ENCODE measurements around the gene SHLD2. TPM values are rescaled to one million over a fixed set of nuclear protein-coding genes. Genes with fewer than 3 reads are reported as not detected.
A peak's percentile ranks its signal among the peaks of the same experiment; 100 is the strongest.
"Not testable (repeated sequence)": the region's sequence is repeated elsewhere in the genome, so short reads cannot be mapped to it uniquely, and the experiment has no call there.

The SHLD2 gene
- total RNA-seq, 2 experiments from 2014 or later: 32.2 to 32.6 TPM

- POLR2A ChIA-PET; H3K9me3 Mint-ChIP-seq; H3K27me3 Mint-ChIP-seq; H3K4me1 Mint-ChIP-seq (ENCODE audit: low read depth); H3K27ac Mint-ChIP-seq; H3K36me3 Mint-ChIP-seq; H3K4me3 Mint-ChIP-seq; DNase-seq; intact Hi-C loops (cut with micrococcal nuclease); CTCF ChIA-PET: not testable (repeated sequence)
These were observed 67.8 kb downstream of the SHLD2 start for GRCh38 chr10:87162703-87163293.

- CTCF ChIA-PET; H3K36me3 Mint-ChIP-seq; H3K27me3 Mint-ChIP-seq; H3K4me3 Mint-ChIP-seq; intact Hi-C loops (cut with micrococcal nuclease); POLR2A ChIA-PET; H3K4me1 Mint-ChIP-seq (ENCODE audit: low read depth); H3K27ac Mint-ChIP-seq; H3K9me3 Mint-ChIP-seq; DNase-seq: not testable (repeated sequence)
These were observed 68.4 kb downstream of the SHLD2 start for GRCh38 chr10:87163414-87163813.

- H3K4me1 Mint-ChIP-seq (ENCODE audit: low read depth); H3K36me3 Mint-ChIP-seq; H3K9me3 Mint-ChIP-seq; H3K4me3 Mint-ChIP-seq; DNase-seq; intact Hi-C loops (cut with micrococcal nuclease); CTCF ChIA-PET; H3K27ac Mint-ChIP-seq; H3K27me3 Mint-ChIP-seq; POLR2A ChIA-PET: not testable (repeated sequence)
These were observed 74.9 kb downstream of the SHLD2 start for GRCh38 chr10:87169857-87170256.

GRCh38 chr10:87170705-87171104 lies 75.7 kb downstream of the SHLD2 start:
- POLR2A ChIA-PET; H3K27ac Mint-ChIP-seq; CTCF ChIA-PET; H3K9me3 Mint-ChIP-seq; H3K27me3 Mint-ChIP-seq; DNase-seq; H3K36me3 Mint-ChIP-seq; H3K4me3 Mint-ChIP-seq; H3K4me1 Mint-ChIP-seq (ENCODE audit: low read depth); intact Hi-C loops (cut with micrococcal nuclease): not testable (repeated sequence)

- H3K9me3 Mint-ChIP-seq; H3K4me3 Mint-ChIP-seq; H3K4me1 Mint-ChIP-seq (ENCODE audit: low read depth); H3K36me3 Mint-ChIP-seq; H3K27me3 Mint-ChIP-seq; H3K27ac Mint-ChIP-seq; DNase-seq; intact Hi-C loops (cut with micrococcal nuclease); POLR2A ChIA-PET; CTCF ChIA-PET: not testable (repeated sequence)
These were observed 76.7 kb downstream of the SHLD2 start for GRCh38 chr10:87171670-87172069.

- H3K4me3 Mint-ChIP-seq; intact Hi-C loops (cut with micrococcal nuclease); H3K9me3 Mint-ChIP-seq; H3K27ac Mint-ChIP-seq; DNase-seq; CTCF ChIA-PET; H3K27me3 Mint-ChIP-seq; POLR2A ChIA-PET; H3K4me1 Mint-ChIP-seq (ENCODE audit: low read depth); H3K36me3 Mint-ChIP-seq: not testable (repeated sequence)
These were observed 77.2 kb downstream of the SHLD2 start for GRCh38 chr10:87172178-87172577.

- POLR2A ChIA-PET; CTCF ChIA-PET; H3K9me3 Mint-ChIP-seq; intact Hi-C loops (cut with micrococcal nuclease); H3K4me3 Mint-ChIP-seq; H3K27me3 Mint-ChIP-seq; H3K27ac Mint-ChIP-seq; DNase-seq; H3K4me1 Mint-ChIP-seq (ENCODE audit: low read depth): not testable (repeated sequence)
- peaks cover 15% of the 10 kb centered on the region for H3K36me3 Mint-ChIP-seq
These were observed 82.6 kb downstream of the SHLD2 start for GRCh38 chr10:87177587-87177986.

GRCh38 chr10:87184421-87184820 lies 89.4 kb downstream of the SHLD2 start:
- H3K9me3 Mint-ChIP-seq: peaks cover 10% of the 10 kb centered on the region
- H3K4me3 Mint-ChIP-seq; H3K27ac Mint-ChIP-seq; intact Hi-C loops (cut with micrococcal nuclease); CTCF ChIA-PET; DNase-seq; H3K27me3 Mint-ChIP-seq; H3K4me1 Mint-ChIP-seq (ENCODE audit: low read depth); POLR2A ChIA-PET: not testable (repeated sequence)
- H3K36me3 Mint-ChIP-seq: peaks cover 57% of the 10 kb centered on the region

GRCh38 chr10:87186016-87186415 lies 91.0 kb downstream of the SHLD2 start:
- intact Hi-C loops (cut with micrococcal nuclease); H3K4me3 Mint-ChIP-seq; H3K27ac Mint-ChIP-seq; POLR2A ChIA-PET; H3K27me3 Mint-ChIP-seq; CTCF ChIA-PET; DNase-seq; H3K4me1 Mint-ChIP-seq (ENCODE audit: low read depth): not testable (repeated sequence)
- Mint-ChIP-seq H3K9me3 (peaks cover 10% of the 10 kb centered on the region), H3K36me3 (peaks cover 57% of the 10 kb centered on the region)

- DNase-seq; POLR2A ChIA-PET; CTCF ChIA-PET; intact Hi-C loops (cut with micrococcal nuclease); H3K4me3 Mint-ChIP-seq; H3K27me3 Mint-ChIP-seq; H3K4me1 Mint-ChIP-seq (ENCODE audit: low read depth); H3K27ac Mint-ChIP-seq: not testable (repeated sequence)
- Mint-ChIP-seq H3K36me3 (peaks cover 53% of the 10 kb centered on the region), H3K9me3 (peaks cover 10% of the 10 kb centered on the region)
These were observed 92.6 kb downstream of the SHLD2 start for GRCh38 chr10:87187573-87187972.

GRCh38 chr10:87191841-87192240 lies 96.8 kb downstream of the SHLD2 start:
- H3K4me1 Mint-ChIP-seq (ENCODE audit: low read depth); CTCF ChIA-PET; H3K9me3 Mint-ChIP-seq; POLR2A ChIA-PET; H3K27me3 Mint-ChIP-seq; H3K27ac Mint-ChIP-seq; intact Hi-C loops (cut with micrococcal nuclease); H3K4me3 Mint-ChIP-seq; DNase-seq: not testable (repeated sequence)
- H3K36me3 Mint-ChIP-seq: peaks cover 24% of the 10 kb centered on the region

GRCh38 chr10:87200924-87201323 lies 105.9 kb downstream of the SHLD2 start:
- POLR2A ChIA-PET; intact Hi-C loops (cut with micrococcal nuclease); H3K27ac Mint-ChIP-seq; H3K36me3 Mint-ChIP-seq; H3K27me3 Mint-ChIP-seq; CTCF ChIA-PET; H3K9me3 Mint-ChIP-seq: not testable (repeated sequence)
- Mint-ChIP-seq H3K4me3 (peak overlapping the region; percentile 29), H3K4me1 (ENCODE audit: low read depth) (peaks cover 15% of the 10 kb centered on the region)
- peak; percentile 23 for DNase-seq

- H3K9me3 Mint-ChIP-seq; H3K36me3 Mint-ChIP-seq; POLR2A ChIA-PET; DNase-seq; intact Hi-C loops (cut with micrococcal nuclease); CTCF ChIA-PET; H3K27ac Mint-ChIP-seq; H3K4me3 Mint-ChIP-seq; H3K27me3 Mint-ChIP-seq: not testable (repeated sequence)
- peaks cover 15% of the 10 kb centered on the region for H3K4me1 Mint-ChIP-seq (ENCODE audit: low read depth)
These were observed 109.8 kb downstream of the SHLD2 start for GRCh38 chr10:87204801-87205200.

GRCh38 chr10:87206922-87207321 lies 111.9 kb downstream of the SHLD2 start:
- CTCF ChIA-PET; H3K4me3 Mint-ChIP-seq; intact Hi-C loops (cut with micrococcal nuclease); H3K36me3 Mint-ChIP-seq; H3K9me3 Mint-ChIP-seq; POLR2A ChIA-PET; H3K27ac Mint-ChIP-seq; H3K27me3 Mint-ChIP-seq; DNase-seq: not testable (repeated sequence)
- peaks cover 14% of the 10 kb centered on the region for H3K4me1 Mint-ChIP-seq (ENCODE audit: low read depth)

Data from activated CD4-positive, alpha-beta memory T cell treated with anti-CD3 and anti-CD28 coated beads for 36 hours (primary cell).